Heart left ventricle (tissue), 16 donors: ENCODE results near the gene GNAQ. TPM values are rescaled to one million over a fixed set of nuclear protein-coding genes. Genes with fewer than 3 reads are reported as not detected.

ENCODE experiments used
- ATAC-seq, 4 donors: fragments of 200-7000 bp; cut with Tn5 transposase; one replicate each; pipeline ENCODE4 v1.9.1; 2020 to 2022; ENCODE audit warnings: moderate library complexity in 4 of 4, mild to moderate bottlenecking in 3 of 4, moderate number of reproducible peaks in 1 of 4
- DNase-seq, 5 donors: peaks; one replicate each; pipeline ENCODE4 v3.0.0-alpha.2; 2020
- H3K27ac ChIP-seq, 12 donors: fragments of 200-600 bp; sonication (generic) in 4 of 12; one replicate each; pipeline versions ENCODE4 v1.5.0 to v1.8.0; 2016 to 2022; ENCODE audit warnings: mild to moderate bottlenecking in 2 of 12
- H3K27me3 ChIP-seq, 9 donors: fragments of 200-600 bp; sonication (generic) in 2 of 9; one replicate each; pipeline versions ENCODE4 v1.5.1 to v1.8.0; 2016 to 2022; ENCODE audit warnings: mild to moderate bottlenecking in 3 of 9
- H3K36me3 ChIP-seq, 9 donors: fragments of 200-600 bp; sonication (generic) in 2 of 9; one replicate each; pipeline versions ENCODE4 v1.5.0 to v1.8.0; 2018 to 2022; ENCODE audit warnings: mild to moderate bottlenecking in 2 of 9
- H3K4me1 ChIP-seq, 12 donors: fragments of 200-600 bp; sonication (generic) in 4 of 12; one replicate each; pipeline versions ENCODE4 v1.5.0 to v1.8.0; 2016 to 2022; ENCODE audit warnings: mild to moderate bottlenecking in 3 of 12
- H3K4me3 ChIP-seq, 12 donors: fragments of 200-600 bp; sonication (generic) in 4 of 12; one replicate each; pipeline versions ENCODE4 v1.5.0 to v1.8.0; 2017 to 2022; ENCODE audit warnings: mild to moderate bottlenecking in 9 of 12, moderate library complexity in 4 of 12
- H3K9me3 ChIP-seq, 12 donors: fragments of 200-600 bp; sonication (generic) in 4 of 12; one replicate each; pipeline versions ENCODE4 v1.5.0 to v1.8.0; 2016 to 2022; ENCODE audit warnings: mild to moderate bottlenecking in 1 of 12
- POLR2A ChIP-seq, 2 donors: fragments of 450-650 bp; IDR thresholded peaks; one replicate each; pipeline ENCODE4 v1.6.1; 2017; ENCODE audit warnings: antibody characterized with exemption in 2 of 2, mild to moderate bottlenecking in 2 of 2, moderate library complexity in 2 of 2
- WGBS, 4 donors: extraction: QIAGEN DNeasy Blood & Tissue Kit in 2 of 4; methylation state at CpG; one replicate each; pipeline versions ENCODE4 v1.1.5 to v1.1.7; 2013 to 2018; 5-methylcytosine and 5-hydroxymethylcytosine counted together
- intact Hi-C, 10 donors: fragments of 100-400 bp; cut with DNase I; formaldehyde crosslinking; loops; one replicate each; pipeline versions ENCODE4 v1.11.1 to v1.14.2; 2022
- polyA plus RNA-seq, 2 donors: library from polyadenylated mRNA; stranded (reverse); fragments of 200-250 nt; gene quantifications; one replicate each; pipeline ENCODE4 v1.2.3, GENCODE V29; 2013
- total RNA-seq, 9 donors: library from RNA; depleted of rRNA in 2 of 9; stranded (reverse); fragments of >200 nt in 2 of 9; fragmentation: NEBNext Ultra II Directional in 3 of 9; extraction: Animal tissue kit (Norgen Biotek cat#: 25700) in 3 of 9; gene quantifications; one replicate each; pipeline versions ENCODE4 v1.1.0 to v1.2.4, GENCODE V29; 2016 to 2023
- TF ChIP-seq, protein P1 (sequence below), 12 donors: fragments of 200-600 bp; sonication (generic) in 4 of 12; IDR thresholded peaks; one replicate each; pipeline versions ENCODE4 v1.5.0 to v1.8.0; 2018 to 2022; ENCODE audit warnings: antibody characterized with exemption in 12 of 12, mild to moderate bottlenecking in 5 of 12
- donor health status: ischemic (EF 13 %, LVEDD 7.1; RV severe dilation, severe dysfunction).
- donor health status: healthy with polysubstance abuse.
- donor health status: DM: no; HTN: yes; CAD: no.
- donor health status: DM: no; HTN: no; CAD: no.
- donor health status: ischemic (EF 25% LVEDD 6.9; RV normal size, moderate dysfunction).
- donor health status: ischemic (EF 25% LVEDD 5.7; RV mildly dilated, moderate dysfunction).
- donor health status: healthy.
- donor health status: DM: yes; HTN: yes; CAD: no.
- donor health status: ischemic (EF 35%, LVEDD 5.7; RV mildly dilated, moderate dysfunction).
- donor health status: nonischemic (EF 11% LVEDD 7.7; RV severe dilation, severe dysfunction).
- donor health status: DM: yes; HTN: yes; CAD: no.
- donor health status: PGD.
- donor health status: ischemic (EF 29% LVEDD 5.4; RV normal size, mild dysfunction).
- donor health status: nonischemic (EF 23%, LVEDD 6.1; RV moderate dilation, normal function).

The GNAQ gene
- total and polyA plus RNA-seq, 11 donors, result 4.8 to 34.1 (median 11.3) TPM

DNA sequence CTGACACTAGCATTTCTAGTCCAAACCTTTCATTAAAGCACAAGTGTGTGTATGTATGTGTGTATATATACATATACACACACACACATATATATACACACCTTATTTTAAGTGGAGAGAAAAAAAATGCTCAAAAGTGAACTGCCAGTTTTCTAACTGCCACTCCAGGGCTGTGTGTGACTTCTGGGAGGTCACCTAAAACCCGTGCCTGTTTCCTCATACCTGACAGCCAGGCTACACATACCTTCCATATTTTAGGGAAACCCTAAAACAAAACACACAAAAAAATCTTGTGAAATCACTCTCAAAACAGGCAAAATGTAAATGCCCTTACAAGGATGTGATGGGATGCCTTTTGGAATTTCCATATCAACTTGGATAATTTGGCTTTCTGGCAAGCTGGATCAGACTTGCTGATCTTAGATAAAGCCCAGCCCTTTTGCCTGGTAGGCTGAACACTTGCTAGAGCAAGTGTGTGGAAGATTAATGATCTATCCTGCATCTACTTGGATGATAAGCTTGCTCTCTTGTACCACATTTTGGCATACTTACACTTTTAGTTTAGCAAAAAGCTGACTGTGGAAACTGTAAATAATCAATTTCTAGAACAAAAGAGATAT is 127.8 kb downstream of the GNAQ start:
- no peak overlapping the region for H3K4me3 ChIP-seq
- peaks cover 0 to 24% (median 0%) of the 10 kb centered on the region in 12 donors for H3K4me1 ChIP-seq
- no peaks in the 10 kb centered on the region for H3K36me3 ChIP-seq
- ATAC-seq, result no peak
- DNase-seq, result no peak
- whole genome bisulfite sequencing, 4 donors, result 68 to 80% (median 75%) methylated on average over 1 of the region's 1 CpG
- TF ChIP-seq, protein P1, sequence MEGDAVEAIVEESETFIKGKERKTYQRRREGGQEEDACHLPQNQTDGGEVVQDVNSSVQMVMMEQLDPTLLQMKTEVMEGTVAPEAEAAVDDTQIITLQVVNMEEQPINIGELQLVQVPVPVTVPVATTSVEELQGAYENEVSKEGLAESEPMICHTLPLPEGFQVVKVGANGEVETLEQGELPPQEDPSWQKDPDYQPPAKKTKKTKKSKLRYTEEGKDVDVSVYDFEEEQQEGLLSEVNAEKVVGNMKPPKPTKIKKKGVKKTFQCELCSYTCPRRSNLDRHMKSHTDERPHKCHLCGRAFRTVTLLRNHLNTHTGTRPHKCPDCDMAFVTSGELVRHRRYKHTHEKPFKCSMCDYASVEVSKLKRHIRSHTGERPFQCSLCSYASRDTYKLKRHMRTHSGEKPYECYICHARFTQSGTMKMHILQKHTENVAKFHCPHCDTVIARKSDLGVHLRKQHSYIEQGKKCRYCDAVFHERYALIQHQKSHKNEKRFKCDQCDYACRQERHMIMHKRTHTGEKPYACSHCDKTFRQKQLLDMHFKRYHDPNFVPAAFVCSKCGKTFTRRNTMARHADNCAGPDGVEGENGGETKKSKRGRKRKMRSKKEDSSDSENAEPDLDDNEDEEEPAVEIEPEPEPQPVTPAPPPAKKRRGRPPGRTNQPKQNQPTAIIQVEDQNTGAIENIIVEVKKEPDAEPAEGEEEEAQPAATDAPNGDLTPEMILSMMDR (IDR thresholded peaks at IDR 0.05), result no peak
- no peak for TF ChIP-seq POLR2A (IDR thresholded peaks at IDR 0.05)
- H3K27me3 ChIP-seq, result no peaks in the 10 kb centered on the region
- intact Hi-C loops, result no loop called here
- H3K9me3 ChIP-seq, result no peaks in the 10 kb centered on the region
- H3K27ac ChIP-seq, result no peak overlapping the region

DNA sequence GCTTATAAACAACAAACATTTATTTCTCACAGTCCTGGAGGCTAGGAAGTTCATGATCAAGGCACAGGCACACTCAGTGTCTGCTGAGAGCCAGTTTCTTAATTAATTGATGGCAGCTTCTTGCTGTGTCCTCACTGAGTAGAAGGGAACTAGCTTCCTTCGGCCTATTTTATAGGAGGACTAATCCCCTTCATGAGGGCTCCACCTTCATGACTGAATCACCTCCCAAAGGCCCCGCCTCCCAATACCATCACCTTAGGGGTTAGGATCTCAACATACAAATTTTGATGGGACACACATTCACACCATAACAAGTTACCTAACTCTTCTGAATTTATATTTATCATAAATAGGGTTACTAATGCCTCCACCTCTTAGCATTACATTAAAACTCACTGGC is 129.8 kb downstream of the GNAQ start:
- TF ChIP-seq, protein P1 (IDR thresholded peaks at IDR 0.05), result no peak
- TF ChIP-seq POLR2A (IDR thresholded peaks at IDR 0.05), result no peak
- Histone ChIP-seq H3K9me3 (no peaks in the 10 kb centered on the region), H3K36me3 (no peaks in the 10 kb centered on the region), H3K4me3 (no peak overlapping the region), H3K27ac (no peak overlapping the region), H3K4me1 (peaks cover 0 to 21% (median 3%) of the 10 kb centered on the region in 12 donors), H3K27me3 (no peaks in the 10 kb centered on the region)
- DNase-seq (no peak), ATAC-seq (no peak)
- intact Hi-C loops, result no loop called here
- 91 to 99% (median 94%) methylated on average over 2 of the region's 2 CpGs for WGBS, 4 donors

DNA sequence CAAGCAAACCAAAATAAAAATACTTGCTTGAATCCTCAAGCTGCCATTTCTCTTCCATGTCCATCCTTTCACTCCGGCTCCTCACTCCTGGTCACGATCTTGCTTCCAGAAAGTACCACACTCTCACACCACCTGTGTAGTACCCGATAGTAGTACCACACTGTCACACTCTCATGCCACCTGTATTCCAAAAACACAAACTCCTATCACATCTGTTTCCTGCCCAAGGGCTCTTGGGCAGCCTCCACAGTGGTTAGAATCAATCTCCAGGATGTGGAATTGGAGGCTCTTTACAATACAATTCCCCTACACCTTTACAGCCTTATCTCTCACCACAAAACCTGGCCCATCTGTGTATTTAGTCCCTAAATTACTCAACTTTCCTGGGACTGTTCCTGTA is 130.6 kb downstream of the GNAQ start:
- DNase-seq (no peak), ATAC-seq (no peak)
- Histone ChIP-seq H3K27ac (no peak overlapping the region), H3K9me3 (no peaks in the 10 kb centered on the region), H3K4me3 (no peak overlapping the region), H3K36me3 (no peaks in the 10 kb centered on the region), H3K27me3 (no peaks in the 10 kb centered on the region), H3K4me1 (peaks cover 0 to 24% (median 6%) of the 10 kb centered on the region in 12 donors)
- intact Hi-C loops, result no loop called here
- WGBS, 4 donors, result 93 to 98% (median 96%) methylated on average over 3 of the region's 3 CpGs
- TF ChIP-seq, protein P1 (IDR thresholded peaks at IDR 0.05), result no peak
- no peak for TF ChIP-seq POLR2A (IDR thresholded peaks at IDR 0.05)

DNA sequence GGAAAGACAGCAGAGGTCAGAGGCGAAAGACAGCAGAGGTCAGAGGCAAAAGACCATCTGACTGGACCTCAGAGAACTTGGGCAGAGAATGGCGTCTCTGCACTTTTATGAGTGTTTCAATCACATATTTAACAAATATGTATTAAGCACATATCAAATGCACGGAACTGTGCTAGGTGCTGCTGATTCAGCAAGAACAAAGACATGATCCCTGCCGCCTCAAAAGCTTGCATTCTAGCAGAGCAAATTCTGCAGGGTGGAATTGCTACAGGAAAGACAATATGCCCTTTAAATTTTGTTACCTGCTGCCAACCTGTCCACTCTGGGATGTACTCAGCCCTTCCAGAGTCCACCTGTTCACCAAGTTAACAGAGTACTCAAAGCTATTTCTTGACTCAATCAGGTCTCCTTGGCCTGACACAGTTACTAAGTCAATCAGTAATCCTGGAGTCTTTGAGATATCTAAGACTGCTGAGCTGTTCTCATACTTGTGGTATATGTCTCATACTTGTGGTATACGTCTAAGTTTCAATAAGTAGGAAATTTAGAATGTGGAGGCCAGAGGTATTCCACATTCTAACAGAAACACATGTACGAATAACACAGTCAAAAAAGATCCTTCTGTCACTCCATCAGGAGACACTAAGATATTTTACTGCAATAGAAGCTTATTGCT is 131.8 kb downstream of the GNAQ start:
- no peak for DNase-seq
- H3K9me3 ChIP-seq, result no peaks in the 10 kb centered on the region
- 97 to 98% (median 97%) methylated on average over 6 of the region's 6 CpGs for WGBS, 4 donors
- intact Hi-C loops, result no loop called here
- no peak overlapping the region for H3K4me3 ChIP-seq
- H3K27me3 ChIP-seq, result no peaks in the 10 kb centered on the region
- TF ChIP-seq, protein P1 (IDR thresholded peaks at IDR 0.05), result no peak
- TF ChIP-seq POLR2A (IDR thresholded peaks at IDR 0.05), result no peak
- no peak overlapping the region for H3K27ac ChIP-seq
- no peak for ATAC-seq
- peaks cover 0 to 16% (median 6%) of the 10 kb centered on the region in 12 donors for H3K4me1 ChIP-seq
- H3K36me3 ChIP-seq, result peaks cover 0 to 4% (median 0%) of the 10 kb centered on the region in 9 donors
